Panc1 (cell line): ENCODE data around the gene CRYAB.

ENCODE experiments used
- REST ChIP-seq, 2 experiments: IDR thresholded peaks; 2 replicates each; pipeline ENCODE4 v1.6.1; 2011 to 2012; ENCODE audit warnings: low read depth in 2 of 2, control low read depth in 1 of 2, low read length in 1 of 2, mild to moderate bottlenecking in 1 of 2, moderate library complexity in 1 of 2; ENCODE audit not compliant: insufficient read depth in 1 of 2
- TF ChIP-seq, protein P1 (sequence below): fragments of 450-650 bp; IDR thresholded peaks from 2 replicates; pipeline ENCODE4 v1.5.1; 2017; ENCODE audit warnings: mild to moderate bottlenecking

DNA sequence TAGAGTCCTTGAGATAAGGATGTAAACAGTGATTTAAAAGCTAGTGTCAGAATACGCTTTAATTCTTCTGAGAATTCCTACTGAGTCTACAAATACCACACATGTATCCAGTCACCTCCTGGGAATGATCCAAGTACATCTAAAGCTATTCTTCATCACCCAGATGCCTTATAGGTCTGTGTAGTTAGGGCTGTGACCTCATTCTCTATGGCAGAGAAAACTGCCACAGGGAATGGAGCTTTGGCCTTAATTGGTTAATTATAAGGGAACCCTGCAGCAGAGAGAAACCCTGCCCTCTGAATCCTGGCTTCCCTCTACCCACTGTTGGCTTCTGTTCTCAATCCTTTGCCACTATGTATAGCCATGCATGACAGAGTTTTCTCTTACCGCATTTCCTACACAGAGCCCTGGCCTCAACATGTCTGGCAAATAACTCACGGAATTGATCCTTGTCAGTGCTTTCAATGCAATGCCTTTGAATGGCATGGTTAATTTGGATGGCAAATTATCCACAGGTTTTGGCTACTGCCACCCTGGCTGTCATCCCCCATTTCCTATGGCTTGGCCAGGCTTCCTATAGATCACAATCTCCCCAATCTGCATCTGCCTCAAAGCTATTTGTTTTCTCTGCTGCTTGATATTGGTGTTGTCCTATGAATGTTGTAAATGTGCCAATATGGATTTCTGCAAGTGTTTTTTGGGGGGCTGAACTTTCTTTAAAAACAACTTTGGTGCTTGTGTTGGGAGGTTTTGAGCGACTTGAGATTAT, 28.4 kb upstream of the CRYAB start:
- TF ChIP-seq, protein P1, sequence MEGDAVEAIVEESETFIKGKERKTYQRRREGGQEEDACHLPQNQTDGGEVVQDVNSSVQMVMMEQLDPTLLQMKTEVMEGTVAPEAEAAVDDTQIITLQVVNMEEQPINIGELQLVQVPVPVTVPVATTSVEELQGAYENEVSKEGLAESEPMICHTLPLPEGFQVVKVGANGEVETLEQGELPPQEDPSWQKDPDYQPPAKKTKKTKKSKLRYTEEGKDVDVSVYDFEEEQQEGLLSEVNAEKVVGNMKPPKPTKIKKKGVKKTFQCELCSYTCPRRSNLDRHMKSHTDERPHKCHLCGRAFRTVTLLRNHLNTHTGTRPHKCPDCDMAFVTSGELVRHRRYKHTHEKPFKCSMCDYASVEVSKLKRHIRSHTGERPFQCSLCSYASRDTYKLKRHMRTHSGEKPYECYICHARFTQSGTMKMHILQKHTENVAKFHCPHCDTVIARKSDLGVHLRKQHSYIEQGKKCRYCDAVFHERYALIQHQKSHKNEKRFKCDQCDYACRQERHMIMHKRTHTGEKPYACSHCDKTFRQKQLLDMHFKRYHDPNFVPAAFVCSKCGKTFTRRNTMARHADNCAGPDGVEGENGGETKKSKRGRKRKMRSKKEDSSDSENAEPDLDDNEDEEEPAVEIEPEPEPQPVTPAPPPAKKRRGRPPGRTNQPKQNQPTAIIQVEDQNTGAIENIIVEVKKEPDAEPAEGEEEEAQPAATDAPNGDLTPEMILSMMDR = no peak
- no peak for TF ChIP-seq REST (IDR thresholded peaks at IDR 0.05; ENCODE audit: insufficient read depth in 1 of 2, low read depth in 2 of 2, low read length in 1 of 2)
